NCI-H1436 treated with DMSO at 0.1 percent for 48 hours (cell line): ENCODE data around the gene KRTAP1-1.
"Not testable (repeated sequence)": the region's sequence is repeated elsewhere in the genome, so short reads cannot be mapped to it uniquely, and the experiment has no call there.

Source experiments
- DNase-seq: peaks from one replicate; lab custom pipeline; 2025; lab: John Stamatoyannopoulos, UW

Gene KRTAP1-1

DNA sequence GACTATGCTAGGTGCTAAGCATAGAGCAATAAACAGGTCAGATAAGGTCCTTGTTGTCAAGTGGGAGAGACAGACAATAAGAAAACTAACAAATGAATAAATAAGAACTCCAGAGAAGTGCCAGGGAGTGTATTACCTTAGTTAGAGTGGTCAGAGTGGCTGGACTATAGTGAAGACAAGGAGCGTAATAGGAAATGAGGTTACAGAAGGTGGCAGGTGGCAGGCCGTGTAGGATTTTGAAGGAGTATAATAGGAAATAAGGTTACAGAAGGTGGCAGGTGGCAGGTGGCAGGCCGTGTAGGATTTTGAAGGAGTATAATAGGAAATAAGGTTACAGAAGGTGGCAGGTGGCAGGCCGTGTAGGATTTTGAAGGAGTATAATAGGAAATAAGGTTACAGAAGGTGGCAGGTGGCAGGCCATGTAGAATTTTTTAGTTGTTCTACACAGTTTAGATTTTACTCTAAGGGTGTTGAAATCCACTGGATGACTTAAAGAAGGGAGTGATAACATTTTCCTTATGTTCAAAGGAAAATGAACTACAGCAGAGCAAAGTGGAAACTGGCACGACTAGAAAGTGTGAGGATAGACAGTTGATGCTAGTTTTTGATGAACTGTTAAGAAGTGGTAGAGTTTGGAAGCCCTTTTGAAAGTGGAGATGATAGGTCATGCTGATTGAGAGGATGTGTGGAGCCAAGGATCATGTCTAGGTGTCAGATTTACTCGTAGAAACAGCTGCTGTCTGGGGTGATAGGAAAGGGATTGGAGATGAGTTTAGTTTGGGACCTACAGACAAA, 28.7 kb downstream of the KRTAP1-1 start:
- DNase-seq: no peak

DNA sequence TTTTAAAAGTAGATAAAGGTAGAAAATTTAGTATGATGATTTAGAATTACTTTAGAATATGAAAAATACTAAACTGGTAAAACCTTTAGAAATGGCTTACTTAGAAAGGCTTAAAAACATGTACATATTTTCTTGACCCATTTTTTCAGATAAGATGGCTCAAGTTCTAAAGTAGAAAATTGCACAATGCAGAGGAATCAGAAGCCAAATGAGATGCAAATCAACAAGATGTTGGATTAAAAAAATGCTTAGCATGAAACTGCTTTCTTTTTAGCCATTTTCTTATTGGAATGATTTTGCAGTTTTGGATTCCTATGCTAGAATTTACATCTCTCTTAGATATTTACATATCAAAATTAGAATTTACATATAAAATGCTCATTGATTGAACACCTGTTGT, 30.8 kb downstream of the KRTAP1-1 start:
- no peak for DNase-seq

DNA sequence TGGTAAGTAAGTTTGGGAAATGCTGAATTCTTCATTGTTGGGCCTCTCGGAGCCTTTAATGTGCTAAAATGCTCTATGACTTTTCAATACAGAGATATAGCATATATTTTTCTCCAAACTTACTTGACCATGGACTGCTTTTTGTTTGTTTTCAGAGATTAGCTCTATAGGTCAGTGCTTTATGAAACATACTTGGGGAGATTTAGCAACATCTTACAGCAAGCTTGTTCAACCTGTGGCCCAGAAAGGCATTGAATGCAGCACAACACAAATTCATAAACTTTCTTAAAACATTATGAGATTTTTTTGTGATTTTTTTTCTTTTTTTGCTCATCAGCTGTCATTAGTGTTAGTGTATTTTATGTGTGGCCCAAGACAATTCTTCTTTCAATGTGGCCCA, 31.3 kb downstream of the KRTAP1-1 start:
- no peak for DNase-seq

DNA sequence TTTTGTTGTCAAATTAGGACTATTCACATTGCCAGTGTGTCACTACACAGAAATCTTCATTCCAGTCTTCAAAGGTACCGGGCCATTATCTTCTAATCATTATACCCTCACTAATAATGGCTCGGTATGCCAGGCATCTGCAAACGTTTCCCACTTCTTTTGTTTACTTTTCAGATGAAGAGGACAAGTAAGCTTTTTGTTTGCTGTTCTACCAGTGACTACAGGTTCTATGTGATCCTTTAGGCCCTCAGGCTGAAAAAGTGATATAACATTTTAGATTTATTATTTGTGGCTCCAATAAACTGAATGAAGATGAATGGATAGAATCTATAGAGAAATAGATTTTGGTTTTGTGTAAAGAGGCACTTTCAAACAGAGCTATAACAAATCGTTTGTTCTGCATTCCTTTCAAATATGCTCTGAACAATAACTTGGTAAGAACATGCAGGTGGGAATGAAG, 31.9 kb downstream of the KRTAP1-1 start:
- DNase-seq: no peak

DNA sequence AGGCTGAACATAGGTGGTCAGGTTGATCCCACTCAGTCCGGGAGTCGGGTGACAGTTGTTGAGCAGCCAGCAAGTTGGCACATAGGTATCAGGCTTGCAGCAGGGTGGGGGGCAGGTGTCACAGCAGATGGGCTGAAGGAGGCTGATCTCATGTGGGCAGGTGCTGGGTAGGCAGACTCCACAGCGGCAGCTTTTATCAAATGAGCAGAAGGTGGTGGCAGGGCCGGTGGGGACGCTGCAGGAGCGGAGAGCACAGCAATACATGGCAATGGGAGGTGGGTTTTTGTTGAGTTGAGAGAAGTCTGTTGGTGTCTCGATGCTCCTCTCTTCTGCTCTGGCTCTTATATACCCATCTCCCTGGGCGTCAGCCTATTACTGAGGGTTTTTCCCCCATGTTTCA, 32.4 kb downstream of the KRTAP1-1 start, which contains the start of gene KRTAP3-1:
Gene KRTAP3-1 (minus strand): TSS at position 318 of the 400 bp plus-strand sequence. CDS start 54 bp downstream, at position 264.
- no peak for DNase-seq

DNA sequence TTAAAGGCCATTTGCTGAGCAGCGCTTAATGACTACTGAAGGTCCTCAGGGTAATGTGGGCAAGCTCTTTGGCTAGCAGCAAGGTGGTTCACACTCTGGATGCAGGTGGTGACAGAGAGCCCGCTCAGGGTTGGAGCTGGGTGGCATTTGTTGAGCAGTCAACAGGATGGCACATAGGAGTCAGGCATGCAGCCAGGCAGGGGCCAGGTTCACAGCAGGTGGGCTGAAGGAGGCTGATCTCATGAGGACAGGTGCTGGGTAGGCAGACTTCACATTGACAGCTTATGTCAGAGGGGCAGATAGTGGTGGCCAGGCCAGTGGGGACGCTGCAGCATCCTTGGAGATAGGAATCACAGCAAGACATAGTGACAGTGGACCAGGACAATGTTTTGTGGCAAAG, 36.9 kb downstream of the KRTAP1-1 start:
- DNase-seq: peak; percentile 89

DNA sequence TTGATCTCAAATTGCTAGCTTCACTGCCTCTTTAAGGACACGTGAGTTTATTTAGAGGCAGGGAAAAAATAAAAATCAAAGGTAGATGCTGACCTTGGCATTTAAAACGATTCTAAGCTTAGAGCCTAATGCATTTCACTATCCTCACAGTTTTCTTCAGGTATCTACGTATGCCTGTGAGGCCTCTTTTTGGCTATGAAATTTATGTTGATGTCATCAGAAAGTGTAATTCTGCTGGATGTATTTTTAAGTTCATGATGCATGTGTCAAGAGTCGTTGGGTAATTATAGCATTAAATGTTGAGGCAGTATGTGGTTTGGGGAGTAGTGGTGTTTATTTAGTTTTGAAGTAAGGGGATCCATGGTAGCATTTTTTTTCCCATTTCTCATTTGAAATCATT, 37.3 kb downstream of the KRTAP1-1 start:
- DNase-seq: peak; percentile 89

DNA sequence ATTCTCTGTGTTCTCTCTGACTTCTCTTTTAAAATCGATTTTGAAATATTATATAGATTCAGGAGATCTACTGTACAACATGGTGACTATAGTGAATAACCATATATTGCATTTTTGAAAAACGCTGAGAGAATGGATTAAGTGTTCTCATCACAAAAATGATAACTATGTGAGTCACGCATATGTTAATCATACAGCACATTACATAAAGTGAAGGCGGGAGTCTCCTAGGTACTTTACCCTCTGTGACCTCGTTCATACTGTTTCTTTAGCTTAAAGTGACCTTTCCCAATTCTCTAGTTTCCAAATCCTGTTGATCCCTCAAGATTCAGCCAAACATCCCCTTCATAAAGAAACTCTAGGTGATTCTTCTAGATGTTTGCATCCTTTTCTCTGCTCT, 38.4 kb downstream of the KRTAP1-1 start:
- no peak for DNase-seq

DNA sequence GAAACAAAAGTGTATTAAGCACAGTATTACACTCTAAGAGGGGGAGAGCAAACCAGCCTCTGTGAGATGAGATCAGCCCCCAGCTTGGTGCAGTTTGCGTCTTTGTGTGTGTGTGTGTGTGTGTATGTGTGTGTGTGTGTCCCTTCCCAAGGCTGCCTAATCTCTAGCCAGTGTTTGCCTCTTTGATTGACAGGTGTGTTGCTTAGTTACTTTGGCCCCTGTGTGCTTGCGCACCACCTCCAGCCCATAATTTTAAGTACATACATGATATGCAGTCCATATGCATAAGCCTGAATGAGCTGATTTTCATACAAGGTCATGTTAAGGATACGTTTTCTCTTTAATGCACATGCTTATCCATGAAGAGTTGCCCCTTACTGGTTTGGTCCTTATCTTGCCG, 39.5 kb downstream of the KRTAP1-1 start:
- DNase-seq: no peak

DNA sequence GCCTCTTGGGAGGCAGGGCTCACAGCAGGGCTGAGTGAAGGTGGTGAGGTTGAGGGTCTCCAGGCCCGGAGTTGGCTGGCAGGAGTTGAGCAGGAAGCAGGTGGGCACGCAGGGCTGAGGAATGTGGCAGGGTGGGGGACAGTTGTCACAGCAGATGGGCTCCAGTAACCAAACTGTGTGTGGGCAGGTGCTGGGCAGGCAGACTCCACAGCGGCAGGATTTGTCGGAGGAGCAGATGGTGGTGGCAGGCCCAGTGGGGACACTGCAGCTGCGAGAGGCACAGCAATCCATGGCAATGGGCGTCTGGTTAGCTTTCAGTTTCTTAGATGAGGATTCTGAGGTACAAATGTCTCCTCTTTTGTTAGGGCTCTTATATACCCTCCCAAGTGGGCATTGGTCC, 41.7 kb downstream of the KRTAP1-1 start, which contains the start of gene KRTAP3-2:
Gene KRTAP3-2 (minus strand): TSS at position 344 of the 400 bp plus-strand sequence. CDS start 53 bp downstream, at position 291.
- DNase-seq: not testable (repeated sequence)

DNA sequence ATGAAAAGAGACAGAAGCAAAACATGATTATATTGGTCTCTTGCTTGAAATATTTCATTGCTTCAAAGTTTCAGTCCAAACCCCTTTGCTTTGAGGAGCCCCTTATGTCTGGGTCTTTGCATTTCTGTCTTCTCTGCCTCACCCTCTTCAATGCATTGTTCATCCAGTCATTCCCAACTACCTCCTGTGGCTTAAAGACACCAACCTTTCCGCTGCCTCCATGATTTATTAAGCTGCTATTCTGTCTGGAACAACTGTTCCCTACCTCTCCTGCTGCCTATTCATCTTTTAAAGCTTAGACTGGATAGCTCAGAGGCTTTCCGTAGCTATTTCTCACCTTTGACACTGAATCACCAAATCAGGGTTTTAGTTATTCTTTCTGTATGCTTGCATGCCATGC, 43.9 kb downstream of the KRTAP1-1 start:
- DNase-seq: no peak

DNA sequence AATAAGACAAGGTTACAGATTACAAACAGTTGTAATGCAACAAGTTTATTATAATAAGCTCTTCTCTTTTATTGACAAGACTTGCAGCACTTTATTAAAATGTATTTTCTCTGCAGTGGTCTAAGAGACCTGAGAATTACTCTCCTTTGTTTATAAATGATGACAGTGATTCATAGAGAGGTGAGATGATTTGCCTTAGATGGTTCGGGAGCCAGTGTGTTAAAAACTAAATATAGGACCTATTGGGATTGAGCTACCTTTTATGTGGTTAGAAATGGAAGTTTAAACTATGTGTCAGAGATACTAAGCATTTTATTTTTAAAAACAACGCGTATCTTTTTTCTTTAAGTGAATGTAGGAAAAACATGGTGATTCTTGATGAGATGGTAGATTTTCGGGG, 44.4 kb downstream of the KRTAP1-1 start:
- DNase-seq: no peak

DNA sequence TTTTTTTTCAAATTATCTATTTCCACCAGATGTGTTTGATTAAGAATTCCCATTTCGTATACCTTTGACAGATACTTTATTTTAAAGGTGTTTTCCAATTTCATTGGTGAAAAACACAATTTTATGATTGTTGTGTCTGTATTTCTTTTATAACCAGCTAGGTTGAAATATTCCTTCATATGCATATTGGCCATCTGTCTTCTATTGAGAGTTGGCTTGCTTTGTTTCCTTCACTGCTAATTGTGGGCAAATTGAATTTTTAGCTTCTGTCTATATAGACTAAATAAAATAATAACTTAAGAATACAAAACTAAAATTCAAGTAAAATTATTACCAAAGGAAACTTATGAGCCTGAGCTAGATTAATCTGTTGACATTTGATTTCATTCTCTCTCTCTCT, 46.1 kb downstream of the KRTAP1-1 start:
- DNase-seq: no peak

DNA sequence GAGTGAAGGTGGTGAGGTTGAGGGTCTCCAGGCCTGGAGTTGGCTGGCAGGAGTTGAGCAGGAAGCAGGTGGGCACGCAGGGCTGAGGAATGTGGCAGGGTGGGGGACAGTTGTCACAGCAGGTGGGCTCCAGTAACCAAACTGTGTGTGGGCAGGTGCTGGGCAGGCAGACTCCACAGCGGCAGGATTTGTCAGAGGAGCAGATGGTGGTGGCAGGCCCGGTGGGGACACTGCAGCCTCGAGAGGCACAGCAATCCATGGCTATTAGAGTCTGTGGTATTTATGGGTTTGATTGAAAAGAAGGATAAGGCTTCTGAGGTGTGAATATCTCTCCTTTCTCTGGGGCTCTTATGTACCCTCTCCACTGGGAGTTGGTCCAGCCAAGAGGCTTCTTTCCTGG, 47.4 kb downstream of the KRTAP1-1 start, which contains the start of gene KRTAP3-3:
Gene KRTAP3-3 (minus strand): TSS at position 326 of the 400 bp plus-strand sequence. CDS start 67 bp downstream, at position 259.
- peak; percentile 99 for DNase-seq

DNA sequence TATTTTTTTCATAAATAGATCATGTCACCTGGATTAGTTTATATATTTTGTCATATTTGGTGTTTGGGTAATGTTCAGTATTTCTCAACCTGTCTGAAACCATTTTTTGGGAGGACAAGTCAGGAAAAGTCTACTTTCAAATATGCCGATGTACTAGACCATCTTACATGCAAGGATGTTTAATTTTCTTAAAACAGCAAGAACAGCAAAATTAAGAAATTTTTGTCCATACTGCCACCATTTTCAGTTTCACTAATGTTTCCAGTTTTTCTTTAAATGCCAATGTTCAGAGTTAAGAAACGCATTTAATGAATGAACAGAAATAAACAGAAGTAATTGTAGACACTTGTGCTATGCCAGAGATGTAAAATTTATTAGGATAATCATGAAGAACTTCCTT, 48.2 kb downstream of the KRTAP1-1 start:
- no peak for DNase-seq

DNA sequence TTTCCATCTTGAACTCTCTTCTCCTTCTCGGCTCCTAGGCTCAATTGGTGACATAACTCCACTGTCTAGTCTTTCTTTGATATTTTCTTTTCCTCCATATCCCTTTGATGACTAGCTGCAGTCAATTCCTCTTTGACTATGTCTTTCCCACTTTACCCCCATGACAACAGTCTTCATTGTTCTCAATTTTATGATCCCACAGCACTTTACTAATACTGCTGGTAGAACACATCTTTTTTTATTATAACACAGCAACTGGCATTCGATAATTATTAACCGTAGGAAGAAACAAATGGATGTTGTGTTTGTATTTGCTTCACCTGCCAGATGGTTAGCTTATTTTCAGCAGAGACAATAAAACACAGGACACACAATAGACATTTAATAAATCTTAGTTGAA, 48.6 kb downstream of the KRTAP1-1 start:
- DNase-seq: no peak
